ENCODE data around the gene FARS2.

Gene FARS2

DNA sequence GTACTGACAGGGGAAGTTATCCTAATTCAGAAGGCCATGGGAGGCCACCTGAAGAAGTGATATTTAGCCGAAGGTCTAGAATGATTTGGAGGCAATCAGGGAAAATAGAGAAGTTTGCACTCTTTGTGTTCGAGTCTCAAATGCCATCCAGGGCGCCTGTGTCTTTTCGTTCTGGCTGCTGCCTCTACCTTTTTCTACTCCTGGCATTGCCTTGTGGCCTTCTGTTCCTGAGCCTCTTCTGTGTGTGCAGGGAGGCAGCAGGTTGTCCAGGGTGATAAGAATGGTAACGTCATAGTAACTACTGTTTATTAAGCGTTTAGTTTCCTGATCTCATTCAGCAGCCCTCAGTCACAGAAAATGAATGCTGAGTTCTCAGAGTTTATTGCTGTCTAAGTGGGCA, 252.1 kb downstream of the FARS2 start:
- no peak for DNase-seq (ENCODE audit: low read depth, low spot score)
- TF ChIP-seq, protein P1, sequence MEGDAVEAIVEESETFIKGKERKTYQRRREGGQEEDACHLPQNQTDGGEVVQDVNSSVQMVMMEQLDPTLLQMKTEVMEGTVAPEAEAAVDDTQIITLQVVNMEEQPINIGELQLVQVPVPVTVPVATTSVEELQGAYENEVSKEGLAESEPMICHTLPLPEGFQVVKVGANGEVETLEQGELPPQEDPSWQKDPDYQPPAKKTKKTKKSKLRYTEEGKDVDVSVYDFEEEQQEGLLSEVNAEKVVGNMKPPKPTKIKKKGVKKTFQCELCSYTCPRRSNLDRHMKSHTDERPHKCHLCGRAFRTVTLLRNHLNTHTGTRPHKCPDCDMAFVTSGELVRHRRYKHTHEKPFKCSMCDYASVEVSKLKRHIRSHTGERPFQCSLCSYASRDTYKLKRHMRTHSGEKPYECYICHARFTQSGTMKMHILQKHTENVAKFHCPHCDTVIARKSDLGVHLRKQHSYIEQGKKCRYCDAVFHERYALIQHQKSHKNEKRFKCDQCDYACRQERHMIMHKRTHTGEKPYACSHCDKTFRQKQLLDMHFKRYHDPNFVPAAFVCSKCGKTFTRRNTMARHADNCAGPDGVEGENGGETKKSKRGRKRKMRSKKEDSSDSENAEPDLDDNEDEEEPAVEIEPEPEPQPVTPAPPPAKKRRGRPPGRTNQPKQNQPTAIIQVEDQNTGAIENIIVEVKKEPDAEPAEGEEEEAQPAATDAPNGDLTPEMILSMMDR (IDR thresholded peaks at IDR 0.05; ENCODE audit: low read depth, low read length): no peak
- no peak overlapping the region for H3K4me3 ChIP-seq (ENCODE audit: low read depth, low read length)
- in situ Hi-C loops (cut with HindIII; ENCODE audit: low sequenced_read_pairs): no loop called here

DNA sequence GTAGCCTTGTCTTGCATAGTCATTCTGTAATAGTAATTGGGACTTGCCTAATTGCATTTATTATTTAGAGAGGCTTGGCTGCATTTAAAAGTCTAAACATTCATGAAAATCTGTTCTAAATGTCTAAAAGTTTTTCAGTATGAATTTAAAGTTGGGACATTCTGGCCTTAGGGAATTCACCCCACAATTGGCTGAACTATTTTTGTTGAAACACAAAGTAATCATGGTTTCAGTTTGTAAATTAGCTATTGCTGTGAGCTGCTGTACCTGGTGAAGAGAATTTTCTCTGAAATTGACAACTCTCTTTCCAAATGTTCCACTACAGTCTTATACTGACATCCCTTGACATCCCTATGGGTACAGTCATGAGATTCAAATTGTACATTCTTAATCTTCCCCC, 253.0 kb downstream of the FARS2 start:
- in situ Hi-C loops (cut with HindIII; ENCODE audit: low sequenced_read_pairs): no loop called here
- no peak for DNase-seq (ENCODE audit: low read depth, low spot score)

DNA sequence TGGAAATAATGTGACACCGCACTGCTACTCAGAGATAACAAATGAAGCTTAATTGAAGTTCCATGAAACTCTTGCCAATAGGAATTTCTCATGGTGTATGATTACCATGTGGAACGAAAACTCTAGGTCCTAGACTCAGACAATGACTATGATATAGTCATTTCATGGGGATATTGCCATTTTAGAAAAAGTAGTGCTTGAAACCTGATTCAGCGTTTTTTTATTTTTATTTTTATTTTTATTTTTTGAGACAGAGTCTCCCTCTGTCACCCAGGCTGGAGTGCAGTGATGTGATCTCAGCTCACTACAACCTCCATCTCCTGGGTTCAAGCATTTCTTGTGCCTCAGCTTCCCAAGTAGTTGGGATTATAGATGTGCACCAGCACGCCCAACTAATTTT, 253.9 kb downstream of the FARS2 start:
- TF ChIP-seq, protein P1 (IDR thresholded peaks at IDR 0.05; ENCODE audit: low read depth, low read length): no peak
- in situ Hi-C loops (cut with HindIII; ENCODE audit: low sequenced_read_pairs): no loop called here
- no peak for DNase-seq (ENCODE audit: low read depth, low spot score)
- no peak overlapping the region for H3K4me3 ChIP-seq (ENCODE audit: low read depth, low read length)

More for the DNA sequence above, 253.0 kb downstream of the FARS2 start:
- TF ChIP-seq, protein P1 (IDR thresholded peaks at IDR 0.05; ENCODE audit: low read depth, low read length): no peak
- H3K4me3 ChIP-seq (ENCODE audit: low read depth, low read length): no peak overlapping the region

GRCh38 chr6:5516036-5516435, 254.7 kb downstream of the FARS2 start:
- TF ChIP-seq, protein P1 (IDR thresholded peaks at IDR 0.05; ENCODE audit: low read depth, low read length): no peak
- H3K4me3 ChIP-seq (ENCODE audit: low read depth, low read length): no peak overlapping the region
- no peak for DNase-seq (ENCODE audit: low read depth, low spot score)
- in situ Hi-C loops (cut with HindIII; ENCODE audit: low sequenced_read_pairs): no loop called here

- in situ Hi-C loops (cut with HindIII; ENCODE audit: low sequenced_read_pairs): no loop called here
- TF ChIP-seq, protein P1 (IDR thresholded peaks at IDR 0.05; ENCODE audit: low read depth, low read length): no peak
- DNase-seq (ENCODE audit: low read depth, low spot score): no peak
- H3K4me3 ChIP-seq (ENCODE audit: low read depth, low read length): no peak overlapping the region
These were observed 256.5 kb downstream of the FARS2 start for GRCh38 chr6:5517796-5518195.

DNA sequence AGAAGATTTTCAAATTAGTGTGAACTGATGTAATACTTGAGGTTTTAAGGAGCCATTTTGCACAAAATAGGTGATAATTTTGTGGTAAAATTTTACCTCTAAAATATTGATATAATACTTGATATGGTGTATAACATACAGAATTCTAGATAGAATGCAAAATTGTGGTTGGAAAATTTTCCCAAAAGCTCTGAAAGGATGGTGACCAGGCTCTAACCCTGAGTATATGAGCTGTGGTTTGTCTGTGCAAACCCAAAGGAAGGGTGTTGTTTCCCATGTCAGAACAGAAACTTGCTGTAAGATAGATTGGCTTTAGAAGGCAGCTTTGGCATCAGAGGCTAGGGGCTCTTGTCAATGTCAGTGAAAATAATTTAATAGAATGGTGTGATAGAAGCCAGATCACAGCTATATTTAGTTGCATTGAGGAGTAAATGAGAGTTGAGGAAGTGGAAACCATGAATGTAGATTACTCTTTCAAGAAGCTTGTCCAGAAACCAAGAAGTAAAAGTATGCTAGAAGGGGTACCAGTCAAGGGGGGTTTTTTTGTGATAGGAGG, 257.7 kb downstream of the FARS2 start:
- no peak overlapping the region for H3K4me3 ChIP-seq (ENCODE audit: low read depth, low read length)
- in situ Hi-C loops (cut with HindIII; ENCODE audit: low sequenced_read_pairs): no loop called here
- TF ChIP-seq, protein P1 (IDR thresholded peaks at IDR 0.05; ENCODE audit: low read depth, low read length): no peak
- no peak for DNase-seq (ENCODE audit: low read depth, low spot score)

DNA sequence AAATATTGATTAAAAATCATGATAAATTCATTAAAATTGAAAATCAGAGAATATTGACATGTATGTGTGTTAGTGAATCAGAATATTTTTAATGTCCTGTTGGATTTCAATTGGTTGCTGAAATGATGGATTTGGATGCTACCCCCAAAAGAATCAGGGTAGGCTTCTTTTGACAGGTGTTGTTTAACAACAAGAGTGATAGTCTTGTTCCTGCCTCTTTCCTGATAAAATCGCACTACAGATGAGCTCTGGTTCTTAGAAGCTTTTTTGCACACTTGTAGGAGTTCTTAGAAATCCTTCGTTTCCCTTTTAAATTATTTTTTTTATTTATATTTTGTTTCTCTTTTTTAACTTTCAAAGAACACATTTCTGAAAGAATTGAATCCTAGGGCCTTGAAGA, 259.5 kb downstream of the FARS2 start:
- TF ChIP-seq, protein P1 (IDR thresholded peaks at IDR 0.05; ENCODE audit: low read depth, low read length): no peak
- DNase-seq (ENCODE audit: low read depth, low spot score): no peak
- no peak overlapping the region for H3K4me3 ChIP-seq (ENCODE audit: low read depth, low read length)
- in situ Hi-C loops (cut with HindIII; ENCODE audit: low sequenced_read_pairs): no loop called here

Measured in astrocyte of the spinal cord (primary cell).